Mucosa of descending colon (tissue), 3 donors: ENCODE results near the gene RPL10. TPM values are rescaled to one million over a fixed set of nuclear protein-coding genes. Genes with fewer than 3 reads are reported as not detected.
"Not testable (repeated sequence)": the region's sequence is repeated elsewhere in the genome, so short reads cannot be mapped to it uniquely, and the experiment has no call there.

Experiments used
- ATAC-seq: fragments of 200-7000 bp; cut with Tn5 transposase; one replicate; pipeline ENCODE4 v1.9.1; 2020; ENCODE audit warnings: mild to moderate bottlenecking, moderate library complexity
- DNase-seq, 3 donors: peaks; one replicate each; pipeline ENCODE4 v3.0.0-alpha.2; 2020
- H3K36me3 ChIP-seq: fragments of 200-600 bp; one replicate; pipeline ENCODE4 v1.8.0; 2021; ENCODE audit warnings: low read depth, mild to moderate bottlenecking
- H3K4me1 ChIP-seq: fragments of 200-600 bp; one replicate; pipeline ENCODE4 v1.8.0; 2021; ENCODE audit warnings: low read depth, mild to moderate bottlenecking
- H3K4me3 ChIP-seq: fragments of 200-600 bp; one replicate; pipeline ENCODE4 v1.8.0; 2021; ENCODE audit warnings: mild to moderate bottlenecking
- H3K9me3 ChIP-seq: fragments of 200-600 bp; one replicate; pipeline ENCODE4 v1.8.0; 2021; ENCODE audit warnings: mild to moderate bottlenecking
- intact Hi-C, 2 donors: fragments of 100-400 bp; cut with DNase I in 1 of 2; cut with micrococcal nuclease in 1 of 2; formaldehyde crosslinking; loops; one replicate each; pipeline versions ENCODE4 v1.11.0 to v1.11.1; 2022; cut with DNase I, micrococcal nuclease
- total RNA-seq, 3 donors: library from RNA; stranded (reverse); fragmentation: NEBNext Ultra II Directional in 2 of 3; extraction: Animal tissue kit (Norgen Biotek cat#: 25700) in 2 of 3; gene quantifications; one replicate each; pipeline versions ENCODE4 v1.2.1 to v1.2.4, GENCODE V29; 2021 to 2023
- TF ChIP-seq, protein P1 (sequence below): fragments of 200-600 bp; IDR thresholded peaks from one replicate; pipeline ENCODE4 v1.8.0; 2022; ENCODE audit warnings: antibody characterized with exemption, mild to moderate bottlenecking
- donor health status: DM: no; HTN: no; CAD: no; lungs with moderate emphysema.
- donor health status: DM: no; HTN: no; CAD: no.
- donor health status: DM: no; HTN: yes; CAD: no.

RPL10 gene
- total RNA-seq, 3 donors from 2014 or later: 2,179 to 2,606 (median 2,424) TPM

GRCh38 chrX:154380787-154381186, 17.4 kb upstream of the RPL10 start:
- TF ChIP-seq, protein P1, sequence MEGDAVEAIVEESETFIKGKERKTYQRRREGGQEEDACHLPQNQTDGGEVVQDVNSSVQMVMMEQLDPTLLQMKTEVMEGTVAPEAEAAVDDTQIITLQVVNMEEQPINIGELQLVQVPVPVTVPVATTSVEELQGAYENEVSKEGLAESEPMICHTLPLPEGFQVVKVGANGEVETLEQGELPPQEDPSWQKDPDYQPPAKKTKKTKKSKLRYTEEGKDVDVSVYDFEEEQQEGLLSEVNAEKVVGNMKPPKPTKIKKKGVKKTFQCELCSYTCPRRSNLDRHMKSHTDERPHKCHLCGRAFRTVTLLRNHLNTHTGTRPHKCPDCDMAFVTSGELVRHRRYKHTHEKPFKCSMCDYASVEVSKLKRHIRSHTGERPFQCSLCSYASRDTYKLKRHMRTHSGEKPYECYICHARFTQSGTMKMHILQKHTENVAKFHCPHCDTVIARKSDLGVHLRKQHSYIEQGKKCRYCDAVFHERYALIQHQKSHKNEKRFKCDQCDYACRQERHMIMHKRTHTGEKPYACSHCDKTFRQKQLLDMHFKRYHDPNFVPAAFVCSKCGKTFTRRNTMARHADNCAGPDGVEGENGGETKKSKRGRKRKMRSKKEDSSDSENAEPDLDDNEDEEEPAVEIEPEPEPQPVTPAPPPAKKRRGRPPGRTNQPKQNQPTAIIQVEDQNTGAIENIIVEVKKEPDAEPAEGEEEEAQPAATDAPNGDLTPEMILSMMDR: no peak
- DNase-seq: no peak
- H3K4me1 ChIP-seq: no peaks in the 10 kb centered on the region
- intact Hi-C loops: no loop called here
- H3K9me3 ChIP-seq: no peaks in the 10 kb centered on the region
- no peak for ATAC-seq
- no peak overlapping the region for H3K4me3 ChIP-seq
- no peaks in the 10 kb centered on the region for H3K36me3 ChIP-seq

- Histone ChIP-seq H3K4me1 (no peaks in the 10 kb centered on the region), H3K36me3 (no peaks in the 10 kb centered on the region), H3K9me3 (no peaks in the 10 kb centered on the region), H3K4me3 (no peak overlapping the region)
- intact Hi-C loops: no loop called here
- TF ChIP-seq, protein P1: no peak
- DNase-seq (no peak), ATAC-seq (no peak)
These were observed 16.9 kb upstream of the RPL10 start for GRCh38 chrX:154381271-154381670.

DNA sequence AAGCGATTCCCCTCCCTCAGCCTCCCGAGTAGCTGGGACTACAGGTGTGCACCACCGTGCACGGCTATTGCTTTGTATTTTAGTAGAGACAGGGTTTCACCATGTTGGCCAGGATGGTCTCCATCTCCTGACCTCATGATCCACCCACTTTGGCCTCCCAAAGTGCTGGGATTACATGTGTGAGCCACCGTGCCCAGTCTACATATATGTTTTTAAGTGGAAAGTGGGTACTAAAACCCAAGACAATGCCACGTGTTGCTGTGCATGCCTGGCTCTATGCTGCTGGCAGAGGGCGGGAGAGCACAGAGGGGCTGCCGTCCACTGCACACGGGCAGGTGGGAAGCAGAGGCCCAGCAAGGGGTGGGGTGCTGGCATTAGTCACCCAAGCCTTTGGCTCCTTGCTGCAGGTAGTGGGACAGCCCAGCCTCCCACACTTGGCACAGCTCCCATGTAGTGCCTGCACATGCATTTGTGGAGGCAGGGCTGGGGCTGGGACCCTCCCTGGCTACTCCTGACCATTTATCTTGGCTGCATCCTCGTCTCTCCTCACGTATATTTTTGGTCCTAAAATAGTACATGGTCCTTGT, 15.6 kb upstream of the RPL10 start:
- H3K36me3 ChIP-seq: no peaks in the 10 kb centered on the region
- H3K4me3 ChIP-seq: no peak overlapping the region
- H3K4me1 ChIP-seq: no peaks in the 10 kb centered on the region
- TF ChIP-seq, protein P1: no peak
- DNase-seq (no peak), ATAC-seq (no peak)
- intact Hi-C loops: no loop called here
- H3K9me3 ChIP-seq: no peaks in the 10 kb centered on the region

DNA sequence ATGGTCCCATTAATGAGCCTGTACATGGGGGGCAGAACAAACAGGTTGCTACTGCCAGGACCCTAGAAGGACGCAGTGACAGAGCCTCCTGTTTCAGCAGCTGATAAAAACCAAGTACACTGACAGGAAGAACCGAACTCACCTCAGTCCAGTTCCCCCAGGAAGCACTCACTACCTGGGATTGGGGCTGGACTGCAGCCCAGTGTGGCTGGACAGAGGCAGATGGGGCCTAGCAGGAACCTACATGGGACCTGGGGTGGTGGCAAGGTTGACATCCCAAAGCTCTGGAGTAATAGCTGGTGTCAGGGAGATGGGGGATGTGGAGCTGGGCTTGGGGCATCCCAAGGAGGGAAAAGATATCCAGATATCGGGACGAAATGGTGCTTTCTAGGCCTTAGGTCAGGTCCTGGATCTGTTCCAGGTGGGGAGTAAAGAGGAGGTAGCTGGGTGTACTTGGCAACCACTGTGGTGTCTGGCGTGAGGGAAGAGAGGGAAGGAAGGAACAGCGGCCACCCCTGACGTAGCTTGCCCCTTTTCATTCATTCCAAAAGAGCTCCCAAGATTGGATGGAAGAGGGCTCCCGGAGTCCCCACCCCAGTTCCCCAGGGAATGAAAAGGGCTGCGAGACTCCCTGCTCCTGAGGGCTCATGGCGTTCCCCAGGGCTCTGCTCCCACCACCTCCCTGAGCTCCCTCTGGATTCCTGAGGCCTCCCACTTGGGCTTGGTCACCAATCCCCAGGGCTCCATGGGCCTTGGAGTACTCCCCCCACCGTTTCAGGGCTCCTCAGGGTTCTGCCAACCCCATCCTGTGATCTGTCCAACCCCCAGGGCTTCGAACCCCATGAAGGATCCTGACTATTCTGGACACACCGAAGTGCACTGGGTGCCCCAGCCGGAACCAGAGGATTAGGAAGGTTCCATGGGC, 14.6 kb upstream of the RPL10 start:
- Histone ChIP-seq H3K36me3 (no peaks in the 10 kb centered on the region), H3K4me3 (no peak overlapping the region), H3K9me3 (no peaks in the 10 kb centered on the region), H3K4me1 (no peaks in the 10 kb centered on the region)
- TF ChIP-seq, protein P1: no peak
- intact Hi-C loops: no loop called here
- ATAC-seq (no peak), DNase-seq (no peak)

GRCh38 chrX:154384284-154384892, 13.8 kb upstream of the RPL10 start:
- H3K4me3 ChIP-seq: no peak overlapping the region
- no peaks in the 10 kb centered on the region for H3K9me3 ChIP-seq
- no peak for DNase-seq
- H3K4me1 ChIP-seq: no peaks in the 10 kb centered on the region
- TF ChIP-seq, protein P1: no peak
- intact Hi-C loops: no loop called here
- ATAC-seq: no peak
- H3K36me3 ChIP-seq: no peaks in the 10 kb centered on the region

DNA sequence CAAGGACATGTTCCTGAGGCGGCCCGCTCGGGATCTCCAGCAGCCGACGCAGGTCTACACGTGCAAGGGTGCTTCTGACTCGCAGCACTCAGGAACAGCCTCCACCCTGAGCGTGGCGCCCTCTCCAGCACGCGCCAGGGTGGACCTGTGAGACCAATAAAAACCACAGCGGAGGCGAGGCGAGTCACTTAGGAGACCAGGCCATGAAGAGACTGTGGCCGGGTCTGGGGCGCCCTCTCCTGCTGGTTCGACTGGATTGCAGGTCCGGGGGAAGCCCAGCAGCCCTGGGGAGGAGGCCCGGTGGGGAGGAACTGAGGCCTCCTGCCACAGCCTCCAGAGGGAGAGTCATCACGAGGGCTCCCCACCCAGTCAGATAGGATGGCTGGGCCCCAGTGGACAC, 10.1 kb upstream of the RPL10 start:
- peak; percentile 60 for ATAC-seq
- not testable (repeated sequence) for H3K4me3 ChIP-seq

DNA sequence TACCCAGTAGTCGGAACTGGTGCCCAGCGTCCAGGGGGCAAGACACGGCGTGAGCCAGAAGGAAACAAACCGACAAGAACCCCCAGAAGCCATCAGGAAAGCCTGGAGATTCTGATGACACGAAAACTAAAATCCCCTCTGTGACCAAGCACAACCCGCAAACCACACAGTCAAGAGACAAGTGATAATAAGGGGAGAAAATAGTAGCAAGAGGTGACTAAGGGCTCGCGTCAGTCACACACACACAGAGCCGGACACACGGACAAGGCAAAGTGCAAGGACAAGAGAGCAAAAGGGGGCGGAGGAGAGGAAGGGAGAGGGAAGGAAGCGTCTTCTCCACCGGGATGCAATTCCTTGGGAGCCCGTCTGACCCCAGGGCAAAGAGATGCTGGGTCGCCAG, 9.5 kb upstream of the RPL10 start:
- H3K4me3 ChIP-seq, H3K9me3 ChIP-seq, intact Hi-C loops, ATAC-seq, DNase-seq, H3K36me3 ChIP-seq, H3K4me1 ChIP-seq: not testable (repeated sequence)

More for the DNA sequence above, 10.1 kb upstream of the RPL10 start:
- H3K9me3 ChIP-seq, H3K36me3 ChIP-seq, DNase-seq, intact Hi-C loops, H3K4me1 ChIP-seq: not testable (repeated sequence)

- intact Hi-C loops, H3K9me3 ChIP-seq, DNase-seq: not testable (repeated sequence)
These were observed 8.1 kb upstream of the RPL10 start for GRCh38 chrX:154389812-154390747.

More at GRCh38 chrX:154389812-154390747, 8.1 kb upstream of the RPL10 start:
- not testable (repeated sequence) for H3K4me3 ChIP-seq, H3K4me1 ChIP-seq, H3K36me3 ChIP-seq
- peak; percentile 87 for ATAC-seq
